ENCODE measurements around the gene AIDA. TPM values are rescaled to one million over a fixed set of nuclear protein-coding genes. Genes with fewer than 3 reads are reported as not detected.
"Not testable (repeated sequence)": the region's sequence is repeated elsewhere in the genome, so short reads cannot be mapped to it uniquely, and the experiment has no call there.

AIDA gene
- polyA plus RNA-seq, 1 of the 3 experiments (the other 2 are of a cell fraction): 20.8 TPM

- no peaks in the 10 kb centered on the region for H3K9me3 ChIP-seq
- no peaks in the 10 kb centered on the region for H3K36me3 ChIP-seq (replicated peaks in 1 of 2; ENCODE audit: control insufficient read depth in 1 of 2, insufficient read depth in 2 of 2, low read length in 1 of 2)
- peak; percentile 40 for DNase-seq
- H3K9me2 ChIP-seq: no peaks in the 10 kb centered on the region; the same call in 1 of the 2 replicates
- H3K4me3 ChIP-seq (ENCODE audit: low read depth in 2 of 2, low read length in 1 of 2): no peak overlapping the region
- no peak overlapping the region for H3K4me2 ChIP-seq
- POLR2A ChIA-PET: no interaction called here
- TF ChIP-seq, protein P1, sequence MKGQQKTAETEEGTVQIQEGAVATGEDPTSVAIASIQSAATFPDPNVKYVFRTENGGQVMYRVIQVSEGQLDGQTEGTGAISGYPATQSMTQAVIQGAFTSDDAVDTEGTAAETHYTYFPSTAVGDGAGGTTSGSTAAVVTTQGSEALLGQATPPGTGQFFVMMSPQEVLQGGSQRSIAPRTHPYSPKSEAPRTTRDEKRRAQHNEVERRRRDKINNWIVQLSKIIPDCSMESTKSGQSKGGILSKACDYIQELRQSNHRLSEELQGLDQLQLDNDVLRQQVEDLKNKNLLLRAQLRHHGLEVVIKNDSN (IDR thresholded peaks at IDR 0.05; ENCODE audit: borderline replicate concordance, low read depth): no peak
- TF ChIP-seq MAX (IDR thresholded peaks at IDR 0.05; ENCODE audit: low read depth) (no peak), RAD21 (IDR thresholded peaks at IDR 0.05; ENCODE audit: low read length) (peak; percentile 59), GATA2 (CRISPR knock-in tag; IDR thresholded peaks at IDR 0.05) (peak; percentile 39), GABPA (IDR thresholded peaks at IDR 0.05; ENCODE audit: low read depth) (no peak), FOXJ3 (CRISPR knock-in tag; IDR thresholded peaks at IDR 0.05) (no peak)
- no peak overlapping the region for H2AFZ ChIP-seq (ENCODE audit: low read depth)
- H3K27ac ChIP-seq (ENCODE audit: low read depth in 2 of 2, low read length in 1 of 2): no peak overlapping the region
- CTCF ChIA-PET: interaction anchor here (0.8 to 2.6 kb wide), 12 partner anchors 8 to 384 kb away, joined by 3 to 14 read pairs (median 5); no protein-coding TSS in a partner anchor
- no peak overlapping the region for H3K9ac ChIP-seq
- H3K79me2 ChIP-seq (ENCODE audit: insufficient read depth): no peaks in the 10 kb centered on the region
- no peaks in the 10 kb centered on the region for H4K20me1 ChIP-seq (ENCODE audit: insufficient read depth)
- H3K4me1 ChIP-seq (ENCODE audit: control insufficient read depth in 1 of 2, insufficient read depth in 2 of 2, low read depth in 1 of 2, low read length in 1 of 2): peaks cover 0 to 3% of the 10 kb centered on the region in 2 experiments; a peak in 1 of 4 replicates
- H3K27me3 ChIP-seq (ENCODE audit: insufficient read depth): no peaks in the 10 kb centered on the region
- peaks cover 7% of the 10 kb centered on the region for H3F3A ChIP-seq (replicated peaks; ENCODE audit: insufficient read depth)
These were observed 37.6 kb upstream of the AIDA start for GRCh38 chr1:222749927-222750326.

DNA sequence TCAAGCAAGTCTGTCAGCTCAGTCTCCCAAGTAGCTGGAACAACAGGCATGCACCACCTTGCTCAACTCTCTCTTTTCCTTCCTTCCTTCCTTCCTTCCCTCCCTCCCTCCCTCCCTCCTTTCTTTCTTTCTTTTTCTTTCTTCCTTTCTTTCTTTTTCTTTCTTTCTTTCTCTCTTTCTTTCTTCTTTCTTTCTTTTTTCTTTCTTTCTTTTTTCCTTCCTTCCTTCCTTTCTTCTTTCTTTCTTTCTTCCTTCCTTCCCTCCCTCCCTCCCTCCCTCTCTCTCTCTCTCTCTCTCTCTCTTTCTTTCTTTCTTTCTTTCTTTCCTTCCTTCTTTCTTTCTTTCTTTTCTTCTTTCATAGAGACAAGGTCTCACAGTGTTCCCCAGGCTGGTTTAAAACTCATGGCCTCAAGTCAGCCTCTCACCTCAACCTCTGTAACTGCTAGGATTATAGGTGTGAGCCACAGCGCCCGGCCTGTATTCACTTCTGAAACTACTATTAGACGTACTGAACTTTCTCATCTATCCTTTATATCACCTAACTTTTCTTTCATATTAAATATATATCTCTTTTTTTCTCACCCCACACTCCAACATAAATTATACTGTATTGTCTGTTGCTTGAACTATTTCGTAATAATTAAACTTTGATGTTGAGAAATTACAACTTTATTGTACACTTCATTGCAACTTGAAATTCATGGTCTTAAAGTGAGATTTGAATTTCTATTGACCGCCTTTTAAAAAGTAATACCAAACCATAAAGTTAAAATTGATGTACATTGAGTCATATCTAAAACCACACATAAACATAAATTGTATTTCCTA, 29.6 kb upstream of the AIDA start:
- H3K27me3 ChIP-seq (ENCODE audit: insufficient read depth); H2AFZ ChIP-seq (ENCODE audit: low read depth); CTCF ChIA-PET; H3K9me3 ChIP-seq; H3K4me1 ChIP-seq (ENCODE audit: control insufficient read depth in 1 of 2, insufficient read depth in 2 of 2, low read depth in 1 of 2, low read length in 1 of 2); H3K4me2 ChIP-seq; H4K20me1 ChIP-seq (ENCODE audit: insufficient read depth); H3K9me2 ChIP-seq; POLR2A ChIA-PET; DNase-seq; H3K79me2 ChIP-seq (ENCODE audit: insufficient read depth); H3K27ac ChIP-seq (ENCODE audit: low read depth in 2 of 2, low read length in 1 of 2); H3F3A ChIP-seq (replicated peaks; ENCODE audit: insufficient read depth); H3K36me3 ChIP-seq (replicated peaks in 1 of 2; ENCODE audit: control insufficient read depth in 1 of 2, insufficient read depth in 2 of 2, low read length in 1 of 2); H3K9ac ChIP-seq; H3K4me3 ChIP-seq (ENCODE audit: low read depth in 2 of 2, low read length in 1 of 2): not testable (repeated sequence)
- 85% methylated on average over 5 of the region's 5 CpGs for WGBS (ENCODE audit: low lambda C conversion rate)

DNA sequence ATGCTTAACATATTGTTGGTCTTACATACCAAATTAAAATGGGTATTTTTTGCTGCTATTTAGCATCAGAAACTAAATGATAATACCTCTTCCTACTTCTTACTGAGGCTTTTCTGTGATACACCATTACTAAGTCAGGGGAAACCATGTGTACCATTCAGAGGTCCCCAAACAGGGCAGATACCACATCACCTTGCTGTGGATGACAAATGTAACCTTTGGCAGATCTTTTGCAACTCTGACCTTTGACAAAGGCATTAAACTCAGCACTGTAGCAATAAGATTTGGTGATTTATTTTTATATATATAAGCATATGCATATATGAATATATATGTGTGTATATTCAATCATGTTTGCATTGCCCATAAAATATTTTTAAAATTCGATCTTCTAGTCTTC, 27.6 kb upstream of the AIDA start:
- H3K79me2 ChIP-seq (ENCODE audit: insufficient read depth): no peaks in the 10 kb centered on the region
- DNase-seq: no peak
- no peak overlapping the region for H3K4me3 ChIP-seq (ENCODE audit: low read depth in 2 of 2, low read length in 1 of 2)
- H3K4me1 ChIP-seq (ENCODE audit: control insufficient read depth in 1 of 2, insufficient read depth in 2 of 2, low read depth in 1 of 2, low read length in 1 of 2): no peaks in the 10 kb centered on the region
- POLR2A ChIA-PET: interaction anchor here (0.7 kb wide), 1 partner anchor 350 kb away, joined by 3 read pairs; no protein-coding TSS in a partner anchor
- H3K9me2 ChIP-seq: no peaks in the 10 kb centered on the region; the same call in 1 of the 2 replicates
- H4K20me1 ChIP-seq (ENCODE audit: insufficient read depth): no peaks in the 10 kb centered on the region
- no peak overlapping the region for H3K9ac ChIP-seq
- no peaks in the 10 kb centered on the region for H3K9me3 ChIP-seq
- H3K27ac ChIP-seq (ENCODE audit: low read depth in 2 of 2, low read length in 1 of 2): no peak overlapping the region
- 49% methylated on average over 1 of the region's 1 CpG for WGBS (ENCODE audit: low lambda C conversion rate)
- H3K4me2 ChIP-seq: no peak overlapping the region
- H3K27me3 ChIP-seq (ENCODE audit: insufficient read depth): no peaks in the 10 kb centered on the region
- CTCF ChIA-PET: interaction anchor here (0.5 to 1.5 kb wide), 5 partner anchors 11 to 383 kb away, joined by 3 to 10 read pairs (median 6); no protein-coding TSS in a partner anchor
- H3F3A ChIP-seq (replicated peaks; ENCODE audit: insufficient read depth): no peaks in the 10 kb centered on the region
- peaks cover 5 to 18% of the 10 kb centered on the region in 2 experiments for H3K36me3 ChIP-seq (replicated peaks in 1 of 2; ENCODE audit: control insufficient read depth in 1 of 2, insufficient read depth in 2 of 2, low read length in 1 of 2)
- no peak overlapping the region for H2AFZ ChIP-seq (ENCODE audit: low read depth)
- TF ChIP-seq JUND (IDR thresholded peaks at IDR 0.05): no peak
- no peak for TF ChIP-seq RXRA (IDR thresholded peaks at IDR 0.05; ENCODE audit: borderline replicate concordance, low read depth)
- no peak for TF ChIP-seq FOXJ3 (CRISPR knock-in tag; IDR thresholded peaks at IDR 0.05)
- TF ChIP-seq REST (IDR thresholded peaks at IDR 0.05; ENCODE audit: low read depth, low read length): no peak
- no peak for TF ChIP-seq SMC3 (IDR thresholded peaks at IDR 0.05; ENCODE audit: low read depth, low read length)
- no peak for TF ChIP-seq NRF1 (IDR thresholded peaks at IDR 0.05; ENCODE audit: low read depth, low read length)
- TF ChIP-seq, protein P2, sequence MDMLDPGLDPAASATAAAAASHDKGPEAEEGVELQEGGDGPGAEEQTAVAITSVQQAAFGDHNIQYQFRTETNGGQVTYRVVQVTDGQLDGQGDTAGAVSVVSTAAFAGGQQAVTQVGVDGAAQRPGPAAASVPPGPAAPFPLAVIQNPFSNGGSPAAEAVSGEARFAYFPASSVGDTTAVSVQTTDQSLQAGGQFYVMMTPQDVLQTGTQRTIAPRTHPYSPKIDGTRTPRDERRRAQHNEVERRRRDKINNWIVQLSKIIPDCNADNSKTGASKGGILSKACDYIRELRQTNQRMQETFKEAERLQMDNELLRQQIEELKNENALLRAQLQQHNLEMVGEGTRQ (IDR thresholded peaks at IDR 0.05; ENCODE audit: borderline replicate concordance, low read depth, low read length): no peak
- TF ChIP-seq NFIC (IDR thresholded peaks at IDR 0.05; ENCODE audit: borderline replicate concordance): no peak
- TF ChIP-seq YY1 (IDR thresholded peaks at IDR 0.05; ENCODE audit: low read depth): no peak
- no peak for TF ChIP-seq MAX (IDR thresholded peaks at IDR 0.05; ENCODE audit: low read depth)
